LNCaP clone FGC (cell line): ENCODE data around the gene ZC3H13.

Source experiments
- DNase-seq: peaks from one replicate; pipeline ENCODE4 v3.0.0-alpha.2; 2011; ENCODE audit warnings: low read depth
- H3K4me3 ChIP-seq: 2 replicates; pipeline ENCODE4 v1.5.1; 2011; ENCODE audit warnings: mild to moderate bottlenecking, low read depth, low read length, control low read depth
- CTCF ChIP-seq: IDR thresholded peaks from 2 replicates; pipeline ENCODE4 v1.5.1; 2012; ENCODE audit warnings: mild to moderate bottlenecking; ENCODE audit not compliant: control insufficient read depth, insufficient read depth; ENCODE audit errors: extremely low read depth

The ZC3H13 gene

DNA sequence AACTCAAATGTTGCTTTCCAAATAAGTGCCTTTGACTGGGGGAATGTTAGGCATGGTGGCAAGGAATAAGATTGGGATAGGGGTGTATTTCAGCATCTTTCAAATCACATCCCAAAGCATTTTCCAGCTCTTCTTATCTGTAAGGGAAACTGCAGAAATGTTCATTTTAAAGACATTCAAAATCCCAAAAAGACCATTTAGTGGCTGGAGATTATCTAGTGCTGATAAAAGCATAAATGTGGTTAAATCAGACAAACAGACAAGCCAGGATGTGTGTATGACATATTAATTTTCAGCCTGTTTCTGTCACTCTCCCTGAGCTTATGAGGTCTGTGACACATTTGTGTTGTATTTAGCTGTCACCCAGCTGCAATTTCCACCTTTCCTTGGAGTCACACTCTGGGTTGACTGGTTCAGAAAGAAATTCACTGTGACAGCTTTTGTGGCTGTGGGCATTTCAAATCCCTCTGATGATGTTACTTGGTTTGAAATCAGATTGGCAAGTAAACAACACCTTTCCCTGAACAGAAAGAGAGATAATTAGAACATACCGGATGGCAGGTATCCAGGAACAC is 131.3 kb downstream of the ZC3H13 start:
- no peak for TF ChIP-seq CTCF
- DNase-seq: no peak
- no peak overlapping the region for H3K4me3 ChIP-seq

DNA sequence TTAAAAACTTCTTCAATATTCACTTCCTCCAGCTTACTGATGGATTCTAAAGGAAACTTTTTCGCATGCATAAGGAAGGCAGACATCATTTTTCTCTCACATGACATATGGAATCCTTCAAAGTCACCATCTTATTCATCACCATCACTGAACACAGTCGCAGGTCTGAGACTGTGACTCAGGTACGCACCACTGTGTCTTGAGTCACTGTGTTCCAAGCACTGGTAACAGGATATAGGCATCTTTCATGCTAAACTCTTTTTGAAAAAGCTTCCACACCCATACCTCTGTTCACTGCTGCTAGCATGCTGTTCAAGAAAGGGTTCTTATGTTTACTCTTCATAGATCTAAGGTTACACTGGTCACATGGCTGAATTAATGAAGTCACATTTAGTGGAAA is 133.9 kb downstream of the ZC3H13 start:
- no peak for TF ChIP-seq CTCF
- no peak for DNase-seq
- H3K4me3 ChIP-seq: no peak overlapping the region

DNA sequence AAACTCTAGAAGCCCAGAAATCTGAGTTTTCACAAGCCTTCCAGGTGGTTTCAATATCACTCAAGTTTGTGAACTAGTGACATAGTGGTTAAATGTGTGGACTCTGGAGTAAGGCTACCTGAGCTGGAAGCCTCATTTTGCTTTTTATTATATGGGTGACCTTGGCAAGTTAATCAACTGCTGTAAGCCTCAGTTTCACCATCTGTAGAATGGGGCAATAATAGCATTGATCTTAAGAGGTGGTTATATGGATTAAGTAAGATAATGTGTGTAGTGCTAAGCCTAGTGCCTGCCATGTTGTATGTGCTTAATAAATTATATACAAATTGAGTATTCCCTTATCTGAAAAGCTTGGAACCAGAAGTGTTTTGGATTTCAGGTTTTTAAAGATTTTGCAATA is 135.5 kb downstream of the ZC3H13 start:
- no peak overlapping the region for H3K4me3 ChIP-seq
- no peak for TF ChIP-seq CTCF
- DNase-seq: no peak

GRCh38 chr13:45915686-45916439 is 136.7 kb downstream of the ZC3H13 start:
- no peak overlapping the region for H3K4me3 ChIP-seq
- TF ChIP-seq CTCF: no peak
- DNase-seq: no peak

GRCh38 chr13:45909673-45910072 is 142.9 kb downstream of the ZC3H13 start:
- DNase-seq: no peak
- no peak overlapping the region for H3K4me3 ChIP-seq
- no peak for TF ChIP-seq CTCF

- no peak overlapping the region for H3K4me3 ChIP-seq
- DNase-seq: no peak
- no peak for TF ChIP-seq CTCF
Measured at GRCh38 chr13:45909089-45909488, 143.5 kb downstream of the ZC3H13 start.

- no peak for DNase-seq
- H3K4me3 ChIP-seq: no peak overlapping the region
- TF ChIP-seq CTCF: no peak
Measured at GRCh38 chr13:45907503-45907902, 145.0 kb downstream of the ZC3H13 start.
